ENCODE results near the gene MCOLN1. TPM values are rescaled to one million over a fixed set of nuclear protein-coding genes. Genes with fewer than 3 reads are reported as not detected.
"Not testable (repeated sequence)": the region's sequence is repeated elsewhere in the genome, so short reads cannot be mapped to it uniquely, and the experiment has no call there.

The MCOLN1 gene
- total and polyA plus RNA-seq, 11 donors, result 12.1 to 49.7 (median 21.0) TPM

DNA sequence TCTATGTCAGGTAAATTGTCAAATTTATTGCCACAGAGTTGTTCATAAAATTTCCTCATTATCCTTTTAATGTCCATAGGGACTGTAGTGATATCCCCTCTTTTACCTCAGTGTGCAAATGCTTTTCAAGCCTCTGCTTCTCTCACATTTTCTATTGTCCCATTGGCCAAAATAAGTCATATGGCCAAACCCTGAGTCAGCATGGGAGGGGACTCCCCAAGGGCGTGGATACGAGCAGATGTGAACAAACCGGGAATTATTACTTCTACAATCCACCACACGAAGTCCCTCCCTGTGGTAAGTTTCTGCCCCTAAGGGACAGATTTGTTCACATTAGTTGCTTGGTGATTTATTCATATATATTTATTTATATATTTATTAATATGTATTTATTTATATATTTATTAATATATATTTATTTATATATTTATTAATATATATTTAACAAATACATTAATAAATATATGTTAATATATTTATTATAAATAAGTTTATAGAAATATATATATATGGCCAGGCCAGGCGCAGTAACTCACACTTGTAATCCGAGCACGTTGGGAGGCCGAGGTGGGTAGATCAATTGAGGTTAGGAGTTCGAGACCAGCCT lies 53.1 kb downstream of the MCOLN1 start:
- Histone ChIP-seq H3K36me3 (no peaks in the 10 kb centered on the region), H3K27ac (no peak overlapping the region), H3K9me3 (no peaks in the 10 kb centered on the region), H3K4me1 (no peaks in the 10 kb centered on the region), H3K27me3 (no peaks in the 10 kb centered on the region), H3K4me3 (no peak overlapping the region)
- 77 to 82% (median 78%) methylated on average over 9 of the region's 9 CpGs for WGBS, 4 donors
- no peak for ATAC-seq
- no peak for TF ChIP-seq POLR2A (IDR thresholded peaks at IDR 0.05)
- TF ChIP-seq, protein P1, sequence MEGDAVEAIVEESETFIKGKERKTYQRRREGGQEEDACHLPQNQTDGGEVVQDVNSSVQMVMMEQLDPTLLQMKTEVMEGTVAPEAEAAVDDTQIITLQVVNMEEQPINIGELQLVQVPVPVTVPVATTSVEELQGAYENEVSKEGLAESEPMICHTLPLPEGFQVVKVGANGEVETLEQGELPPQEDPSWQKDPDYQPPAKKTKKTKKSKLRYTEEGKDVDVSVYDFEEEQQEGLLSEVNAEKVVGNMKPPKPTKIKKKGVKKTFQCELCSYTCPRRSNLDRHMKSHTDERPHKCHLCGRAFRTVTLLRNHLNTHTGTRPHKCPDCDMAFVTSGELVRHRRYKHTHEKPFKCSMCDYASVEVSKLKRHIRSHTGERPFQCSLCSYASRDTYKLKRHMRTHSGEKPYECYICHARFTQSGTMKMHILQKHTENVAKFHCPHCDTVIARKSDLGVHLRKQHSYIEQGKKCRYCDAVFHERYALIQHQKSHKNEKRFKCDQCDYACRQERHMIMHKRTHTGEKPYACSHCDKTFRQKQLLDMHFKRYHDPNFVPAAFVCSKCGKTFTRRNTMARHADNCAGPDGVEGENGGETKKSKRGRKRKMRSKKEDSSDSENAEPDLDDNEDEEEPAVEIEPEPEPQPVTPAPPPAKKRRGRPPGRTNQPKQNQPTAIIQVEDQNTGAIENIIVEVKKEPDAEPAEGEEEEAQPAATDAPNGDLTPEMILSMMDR (IDR thresholded peaks at IDR 0.05), result no peak
- DNase-seq, result no peak
- intact Hi-C loops (cut with DNase I), result no loop called here

DNA sequence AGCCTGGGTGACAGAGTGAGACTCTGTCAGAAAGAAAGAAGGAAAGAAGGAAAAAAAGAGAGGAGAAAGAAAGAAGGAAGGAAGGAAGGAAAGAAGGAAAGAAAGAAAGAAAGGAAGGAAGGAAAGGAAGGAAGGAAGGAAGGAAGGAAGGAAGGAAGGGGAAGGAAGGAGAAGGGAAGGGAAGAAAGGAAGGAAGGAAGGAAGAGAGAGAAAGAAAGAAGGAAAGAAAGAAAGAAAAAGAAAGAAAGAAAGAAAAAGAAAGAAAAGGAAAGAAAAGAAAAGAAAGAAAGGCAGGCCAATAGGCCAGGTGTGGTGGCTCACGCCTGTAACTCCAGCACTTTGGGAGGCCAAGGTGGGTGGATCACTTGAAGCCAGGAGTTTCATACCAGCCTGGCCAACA lies 55.0 kb downstream of the MCOLN1 start:
- ATAC-seq; H3K36me3 ChIP-seq; H3K9me3 ChIP-seq; DNase-seq; H3K27me3 ChIP-seq; H3K4me3 ChIP-seq; H3K27ac ChIP-seq; H3K4me1 ChIP-seq; intact Hi-C loops (cut with DNase I): not testable (repeated sequence)
- WGBS, 4 donors, result 74 to 95% (median 94%) methylated on average over 1 of the region's 1 CpG

DNA sequence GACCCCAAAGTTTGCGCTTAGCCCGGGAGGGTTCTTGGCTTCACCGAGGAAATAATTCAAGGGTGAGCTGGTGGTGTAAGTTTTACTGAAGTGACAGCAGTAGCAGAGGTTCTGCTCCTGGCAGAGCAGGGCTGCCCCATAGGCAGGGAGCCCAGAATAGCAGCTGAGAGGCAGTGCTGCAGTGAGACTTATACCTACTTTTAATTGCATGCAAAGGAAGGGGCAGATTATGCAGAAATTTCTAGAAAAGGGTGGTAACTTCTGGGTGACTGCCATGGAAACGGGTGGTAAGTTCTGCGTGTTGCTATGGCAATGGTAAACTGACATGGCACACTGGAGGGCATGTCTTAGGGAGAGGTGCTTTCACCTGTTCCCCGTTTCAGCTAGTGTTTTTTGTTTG lies 55.7 kb downstream of the MCOLN1 start:
- H3K4me3 ChIP-seq, result no peak overlapping the region
- H3K36me3 ChIP-seq, result no peaks in the 10 kb centered on the region
- WGBS, 4 donors, result 62 to 70% (median 67%) methylated on average over 6 of the region's 6 CpGs
- no peak overlapping the region for H3K27ac ChIP-seq
- DNase-seq, result no peak
- H3K4me1 ChIP-seq, result no peaks in the 10 kb centered on the region
- no peak for ATAC-seq
- H3K27me3 ChIP-seq, result no peaks in the 10 kb centered on the region
- no peak for TF ChIP-seq POLR2A (IDR thresholded peaks at IDR 0.05)
- TF ChIP-seq, protein P1 (IDR thresholded peaks at IDR 0.05), result no peak
- H3K9me3 ChIP-seq, result no peaks in the 10 kb centered on the region
- intact Hi-C loops (cut with DNase I), result no loop called here

DNA sequence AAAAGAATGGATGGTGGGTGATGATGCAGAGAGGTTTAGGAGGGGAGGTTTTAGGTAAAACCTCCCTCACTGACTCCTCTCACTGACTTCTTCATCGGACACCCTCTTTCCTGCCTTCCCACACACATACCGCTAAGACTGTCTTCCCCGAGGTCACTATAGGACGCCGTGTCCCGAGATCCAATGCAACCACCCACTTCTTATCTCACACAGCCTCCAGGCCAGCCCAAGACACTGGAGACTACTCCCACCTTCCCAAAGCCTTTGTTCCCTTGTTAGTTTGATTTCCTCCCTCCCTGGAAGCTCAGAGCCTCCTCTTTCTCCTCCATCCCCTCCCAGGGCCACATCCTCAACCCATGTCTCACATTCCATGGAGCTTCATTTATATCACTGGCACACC lies 56.8 kb downstream of the MCOLN1 start:
- H3K36me3 ChIP-seq, result no peaks in the 10 kb centered on the region
- DNase-seq, result no peak
- no peak for ATAC-seq
- H3K4me1 ChIP-seq, result no peaks in the 10 kb centered on the region
- WGBS, 4 donors, result 22 to 48% (median 33%) methylated on average over 6 of the region's 6 CpGs
- no peaks in the 10 kb centered on the region for H3K9me3 ChIP-seq
- H3K4me3 ChIP-seq, result no peak overlapping the region
- no peaks in the 10 kb centered on the region for H3K27me3 ChIP-seq
- intact Hi-C loops (cut with DNase I), result no loop called here
- no peak overlapping the region for H3K27ac ChIP-seq
- TF ChIP-seq, protein P1 (IDR thresholded peaks at IDR 0.05), result no peak
- no peak for TF ChIP-seq POLR2A (IDR thresholded peaks at IDR 0.05)

DNA sequence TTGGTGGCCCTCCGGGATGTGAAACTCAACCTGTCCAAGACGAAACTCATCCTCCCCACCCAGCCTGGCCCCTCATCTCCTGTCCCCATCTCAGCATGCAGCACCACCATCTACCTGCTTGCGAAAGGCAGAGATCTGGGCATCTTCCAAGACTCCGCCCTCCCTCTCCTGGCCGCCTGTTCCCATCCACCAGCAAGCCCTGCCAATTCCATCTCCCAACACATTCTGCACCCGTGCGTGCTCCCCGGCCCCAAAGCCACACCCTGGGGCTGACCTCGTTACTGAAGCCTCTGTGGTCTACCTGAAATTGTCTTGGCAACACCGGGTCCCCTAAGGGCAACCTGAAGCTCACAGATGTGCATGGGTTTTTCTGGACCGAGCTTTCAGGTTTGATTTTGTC lies 60.0 kb downstream of the MCOLN1 start:
- H3K9me3 ChIP-seq, result no peaks in the 10 kb centered on the region
- 49 to 58% (median 55%) methylated on average over 11 of the region's 11 CpGs for WGBS, 4 donors
- DNase-seq, result no peak
- intact Hi-C loops (cut with DNase I), result loop anchor here in 1 of 10 donors (10.0 kb wide), 1 partner anchor 202 kb away; no protein-coding TSS in a partner anchor
- H3K36me3 ChIP-seq, result no peaks in the 10 kb centered on the region
- H3K27me3 ChIP-seq, result no peaks in the 10 kb centered on the region
- ATAC-seq, result no peak
- no peak overlapping the region for H3K4me3 ChIP-seq
- no peak overlapping the region for H3K27ac ChIP-seq
- no peaks in the 10 kb centered on the region for H3K4me1 ChIP-seq
- no peak for TF ChIP-seq POLR2A (IDR thresholded peaks at IDR 0.05)
- TF ChIP-seq, protein P1 (IDR thresholded peaks at IDR 0.05), result no peak
